Activated T-cell treated with anti-CD3 and anti-CD28 coated beads for 1 hour (primary cell): ENCODE results near the gene RANBP17.
"Not testable (repeated sequence)": the region's sequence is repeated elsewhere in the genome, so short reads cannot be mapped to it uniquely, and the experiment has no call there.

Source experiments
- DNase-seq: peaks from one replicate; pipeline ENCODE4 v3.0.0-alpha.2; 2020; ENCODE audit warnings: low read depth

RANBP17 gene

DNA sequence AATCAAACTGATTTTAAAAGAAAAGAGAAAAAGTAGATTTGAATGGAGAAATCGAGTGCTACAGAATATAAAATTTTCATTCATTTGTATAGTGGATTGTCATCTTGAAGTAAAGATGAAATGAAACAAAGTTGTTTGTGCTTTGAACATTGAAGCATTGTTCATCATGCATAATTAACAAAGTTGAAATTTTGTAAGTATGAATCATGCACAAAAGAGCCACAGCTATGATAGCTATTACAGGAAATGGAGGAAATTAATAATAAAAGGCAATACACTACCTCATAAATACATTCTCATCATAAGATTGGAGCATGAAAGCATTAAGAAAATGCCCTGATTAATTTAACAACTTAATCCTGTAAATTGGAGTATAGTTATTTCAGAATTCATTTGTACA, 293.8 kb downstream of the RANBP17 start:
- DNase-seq = no peak

DNA sequence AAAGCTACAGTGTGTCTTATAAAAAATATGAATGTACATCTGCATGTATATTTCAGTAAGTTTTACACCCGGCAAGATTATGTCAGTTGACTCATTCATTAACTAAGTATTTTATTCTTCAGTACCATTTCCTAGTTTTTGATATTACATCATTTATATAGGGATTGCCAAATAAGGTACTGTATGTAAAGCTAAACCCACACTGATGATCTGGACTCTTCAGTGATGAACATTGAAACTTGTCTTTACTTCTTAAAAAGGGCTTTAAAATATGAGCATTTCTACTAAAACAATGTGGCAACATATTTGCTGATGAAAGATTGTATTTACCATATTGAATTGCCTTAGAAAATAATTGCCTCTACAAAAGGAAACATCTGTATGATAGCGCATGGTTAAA, 295.5 kb downstream of the RANBP17 start:
- no peak for DNase-seq

DNA sequence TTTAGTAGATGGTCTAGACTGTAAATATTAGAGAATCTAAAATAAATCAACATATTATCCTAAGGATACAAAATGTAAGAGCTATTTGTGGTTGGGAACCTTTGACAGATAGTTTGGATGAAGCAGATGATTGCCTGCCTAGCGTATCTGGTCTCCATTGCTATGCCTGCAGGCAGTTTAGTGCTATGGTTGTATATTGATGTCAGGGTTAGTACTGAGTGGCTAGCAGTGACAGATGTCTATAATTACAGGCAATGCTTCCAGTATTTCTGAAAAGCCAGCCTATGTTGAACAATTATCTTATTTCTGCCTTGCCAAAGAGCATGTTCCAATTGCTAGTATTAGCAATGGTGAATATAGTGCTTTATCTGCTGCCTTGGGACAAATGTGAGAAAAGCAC, 296.0 kb downstream of the RANBP17 start:
- DNase-seq = no peak

DNA sequence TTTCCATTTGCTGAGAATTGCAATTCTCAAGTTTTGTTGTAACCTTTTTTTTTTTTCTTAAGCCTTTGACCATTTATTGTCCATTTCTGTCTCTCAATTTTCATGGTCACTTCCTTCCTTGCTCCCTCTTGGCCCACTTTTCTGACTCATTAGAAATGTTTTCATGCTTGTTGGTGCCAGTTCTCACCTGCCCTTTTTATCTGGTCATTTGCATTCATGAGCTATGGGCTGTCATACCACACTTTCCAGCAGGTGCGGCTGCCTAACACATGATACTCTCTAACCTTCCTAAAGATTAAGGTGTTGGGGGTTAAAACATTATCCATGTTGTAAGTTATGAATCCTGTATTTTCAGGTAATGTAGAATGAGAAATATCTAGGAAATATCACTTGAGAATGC, 296.8 kb downstream of the RANBP17 start:
- no peak for DNase-seq

DNA sequence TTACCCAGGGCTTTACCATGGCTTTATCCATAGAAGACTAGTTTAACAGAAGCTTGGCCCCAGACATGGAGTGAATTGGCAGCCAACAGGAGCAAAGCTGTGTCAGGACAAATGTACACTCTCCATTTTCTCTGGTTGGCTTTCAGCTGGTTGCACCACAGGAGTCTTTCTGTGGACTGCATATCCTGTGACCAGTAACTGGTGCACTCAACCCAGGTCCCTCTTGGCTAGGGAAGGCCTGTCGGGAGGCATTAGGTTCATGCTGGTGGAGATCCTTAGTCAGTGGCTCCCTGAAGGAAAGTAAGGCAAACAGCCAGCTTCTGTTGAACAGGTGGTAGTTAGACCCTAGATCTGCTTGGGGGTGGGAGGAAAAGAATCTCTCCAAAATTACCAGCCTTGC, 300.3 kb downstream of the RANBP17 start:
- DNase-seq = no peak

DNA sequence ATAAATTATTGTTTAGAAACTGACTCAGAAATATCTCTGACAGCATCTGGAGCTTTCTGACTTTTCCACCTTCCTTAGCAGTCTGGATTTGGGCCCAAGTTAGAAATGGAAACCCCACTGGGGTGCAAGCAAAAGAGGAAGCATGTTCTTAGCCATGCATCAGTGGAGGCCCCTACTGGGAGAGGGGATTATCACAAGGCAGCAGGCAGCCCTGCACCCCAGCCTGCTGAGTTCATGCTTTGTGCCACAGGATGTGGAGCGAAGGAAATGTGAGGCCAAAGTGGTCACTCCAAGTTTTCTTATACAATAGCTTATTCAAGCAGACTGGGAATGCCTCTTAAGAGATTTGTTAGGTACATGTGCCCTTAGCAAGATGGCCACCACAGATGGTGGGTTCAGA, 300.8 kb downstream of the RANBP17 start:
- DNase-seq = no peak

DNA sequence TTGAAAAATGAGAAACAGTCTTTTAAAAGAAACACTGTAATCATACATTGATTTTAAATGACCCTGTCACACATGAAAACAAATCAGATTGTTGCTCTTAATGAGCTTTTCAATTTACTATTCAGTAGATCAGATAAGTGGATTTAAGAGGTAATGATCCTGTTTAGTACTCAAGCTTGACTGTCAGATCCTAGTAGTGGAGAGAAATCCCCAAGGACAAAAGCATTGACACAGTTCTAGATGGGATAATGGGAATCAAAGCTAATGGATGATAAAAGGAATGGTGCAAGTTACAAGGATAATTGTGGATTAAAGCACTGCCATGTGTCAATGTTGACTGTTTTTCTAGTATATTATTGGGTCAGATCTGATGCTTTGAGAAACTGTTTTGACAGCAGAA, 304.9 kb downstream of the RANBP17 start:
- no peak for DNase-seq

DNA sequence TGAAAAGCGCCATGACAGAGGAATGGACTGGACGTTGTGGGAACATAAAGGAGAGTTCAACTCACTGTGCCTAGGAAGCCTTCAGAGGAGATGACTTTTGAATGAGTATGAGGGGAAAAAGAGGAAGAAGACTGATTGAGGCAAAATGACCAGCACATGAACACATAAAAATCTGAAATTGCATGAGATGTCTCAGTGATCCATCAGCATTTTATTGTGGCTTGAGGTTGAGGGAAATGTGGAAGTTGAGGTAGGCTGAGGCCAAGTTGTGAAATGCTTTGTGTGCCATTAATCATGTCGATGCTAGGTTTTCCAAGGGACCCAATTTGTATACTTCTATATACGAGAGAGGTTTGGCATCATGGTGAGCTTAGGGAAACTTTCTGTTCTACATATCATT, 306.4 kb downstream of the RANBP17 start:
- no peak for DNase-seq

DNA sequence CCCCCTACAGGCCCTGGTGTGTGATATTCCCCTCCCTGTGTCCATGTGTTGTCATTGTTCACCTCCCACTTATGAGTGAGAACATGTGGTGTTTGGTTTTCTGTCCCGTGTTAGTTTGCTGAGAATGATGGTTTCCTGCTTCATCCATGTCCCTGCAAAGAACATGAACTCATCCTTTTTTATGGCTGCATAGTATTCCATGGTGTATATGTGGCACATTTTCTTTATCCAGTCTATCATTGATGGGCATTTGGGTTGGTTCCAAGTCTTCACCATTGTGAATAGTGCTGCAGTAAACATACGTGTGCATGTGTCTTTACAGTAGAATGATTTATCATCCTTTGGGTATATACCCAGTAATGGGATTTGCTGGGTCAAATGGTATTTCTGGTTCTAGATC, 313.1 kb downstream of the RANBP17 start:
- DNase-seq = not testable (repeated sequence)

DNA sequence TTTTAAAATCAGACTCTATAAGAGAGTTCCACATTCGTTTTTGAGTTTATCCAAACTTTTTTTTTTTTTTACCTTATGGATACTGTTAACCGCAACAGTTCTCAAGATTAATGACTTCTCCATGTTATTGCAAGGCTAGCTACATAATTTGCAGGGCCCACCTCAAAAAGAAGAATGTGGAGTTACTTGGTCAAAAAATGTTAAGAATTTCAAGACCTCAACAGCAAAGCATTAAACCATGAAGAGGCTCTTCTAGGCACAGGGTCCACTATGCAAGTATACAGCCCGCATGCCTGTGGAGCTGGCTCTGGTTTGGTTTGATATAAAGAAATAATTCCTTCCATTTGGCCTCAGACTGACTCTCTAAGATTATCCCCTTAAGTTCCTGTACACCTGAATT, 313.9 kb downstream of the RANBP17 start:
- DNase-seq = no peak

DNA sequence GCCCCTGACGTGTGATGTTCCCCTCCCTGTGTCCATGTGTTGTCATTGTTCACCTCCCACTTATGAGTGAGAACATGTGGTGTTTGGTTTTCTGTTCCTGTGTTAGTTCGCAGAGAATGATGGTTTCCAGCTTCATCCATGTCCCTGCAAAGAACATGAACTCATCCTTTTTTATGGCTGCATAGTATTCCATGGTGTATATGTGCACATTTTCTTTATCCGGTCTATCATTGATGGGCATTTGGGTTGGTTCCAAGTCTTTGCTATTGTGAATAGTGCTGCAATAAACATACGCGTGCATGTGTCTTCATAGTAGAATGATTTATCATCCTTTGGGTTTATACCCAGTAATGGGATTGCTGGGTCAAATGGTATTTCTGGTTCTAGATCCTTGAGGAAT, 316.4 kb downstream of the RANBP17 start:
- DNase-seq = not testable (repeated sequence)

DNA sequence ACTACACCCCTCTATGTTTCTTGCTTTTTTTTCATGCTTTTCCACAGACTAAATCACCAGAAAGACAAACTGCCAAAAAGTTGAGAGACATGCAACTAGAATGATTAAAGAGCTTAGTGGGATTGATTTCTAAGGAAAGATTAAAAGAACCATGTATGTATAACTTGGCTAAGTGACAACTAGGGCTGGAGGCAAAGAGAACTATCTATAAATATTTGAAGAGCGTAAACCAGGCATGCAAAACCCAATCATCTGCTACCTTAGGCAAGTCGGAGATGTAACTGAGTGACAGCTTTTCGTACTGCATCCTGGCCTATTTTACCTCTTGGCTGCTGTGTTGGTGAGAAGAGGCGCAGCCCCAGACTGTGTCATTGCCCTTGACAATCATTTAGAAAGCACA, 326.2 kb downstream of the RANBP17 start:
- DNase-seq = no peak

DNA sequence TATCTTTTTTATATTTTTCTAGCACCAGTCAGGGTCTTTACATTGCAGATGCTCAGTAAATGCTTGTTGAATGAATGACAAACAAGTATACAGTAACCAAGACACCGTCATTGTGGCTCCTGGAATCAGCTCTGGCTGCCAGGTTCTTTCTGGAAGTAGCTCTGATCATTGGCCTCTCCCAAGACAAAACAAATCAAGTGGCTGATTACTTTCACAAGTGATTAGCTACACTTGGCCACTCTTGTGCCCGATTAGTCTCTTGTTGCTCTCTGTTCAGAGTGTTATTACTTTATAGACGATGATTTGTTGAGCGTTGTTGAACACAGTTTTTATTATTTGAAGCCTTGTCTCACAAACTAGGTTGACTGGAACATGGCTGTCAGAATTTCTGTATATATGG, 327.6 kb downstream of the RANBP17 start:
- no peak for DNase-seq

DNA sequence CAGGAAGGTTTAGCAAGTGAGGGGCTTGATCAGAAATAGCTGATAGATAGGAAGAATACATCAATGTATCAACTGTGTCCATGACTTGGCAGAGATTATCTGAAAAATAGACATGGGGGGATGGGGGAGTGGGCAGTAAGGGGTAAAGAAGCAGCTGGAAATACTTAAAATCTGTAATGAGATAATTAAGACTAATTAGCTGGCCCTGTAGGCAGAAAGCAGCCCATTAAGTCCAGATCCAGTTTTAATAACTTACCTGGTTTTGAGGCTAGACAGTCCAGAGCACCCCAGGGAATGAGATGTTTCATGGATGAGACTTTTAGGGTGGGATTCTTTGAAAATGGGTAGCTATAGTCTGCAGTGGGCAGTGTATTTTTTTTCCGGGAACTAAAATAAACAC, 330.3 kb downstream of the RANBP17 start:
- DNase-seq = no peak

DNA sequence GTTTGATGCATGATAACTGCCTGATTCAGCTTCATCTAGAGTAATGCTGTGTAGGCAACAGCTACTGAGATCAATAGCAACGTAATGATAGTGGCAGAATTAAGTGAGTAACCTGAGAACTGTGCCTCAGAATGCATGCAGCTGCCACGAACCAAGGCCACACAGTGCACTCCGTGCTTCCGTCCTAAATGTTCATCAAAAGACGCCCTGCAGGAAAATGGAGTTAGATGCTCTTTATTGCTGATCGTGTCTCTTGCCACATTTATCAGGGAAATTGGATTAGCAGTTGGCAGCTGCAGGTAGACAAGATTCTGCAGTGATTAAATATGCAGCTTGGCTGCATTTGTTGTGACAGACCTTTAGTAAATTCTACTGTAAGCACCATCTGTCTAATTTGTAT, 339.5 kb downstream of the RANBP17 start:
- no peak for DNase-seq

DNA sequence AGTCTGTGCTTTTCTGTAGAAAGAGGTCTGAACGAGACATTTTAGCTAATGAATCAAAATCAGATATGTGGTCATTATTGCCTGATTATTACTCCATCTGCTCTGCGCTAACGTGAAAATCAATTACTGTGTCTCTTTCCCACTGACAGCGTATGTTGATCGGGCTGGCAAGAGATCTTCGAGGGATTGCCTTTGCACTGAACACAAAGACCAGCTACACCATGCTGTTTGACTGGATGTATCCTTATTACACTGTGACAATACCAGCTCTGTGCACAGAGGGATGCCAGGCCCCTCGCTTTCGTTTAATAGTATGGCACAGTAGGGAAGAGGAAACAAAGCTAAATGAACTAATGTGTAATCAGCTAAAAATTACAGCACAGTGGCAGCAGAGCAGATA, 343.6 kb downstream of the RANBP17 start:
- no peak for DNase-seq

DNA sequence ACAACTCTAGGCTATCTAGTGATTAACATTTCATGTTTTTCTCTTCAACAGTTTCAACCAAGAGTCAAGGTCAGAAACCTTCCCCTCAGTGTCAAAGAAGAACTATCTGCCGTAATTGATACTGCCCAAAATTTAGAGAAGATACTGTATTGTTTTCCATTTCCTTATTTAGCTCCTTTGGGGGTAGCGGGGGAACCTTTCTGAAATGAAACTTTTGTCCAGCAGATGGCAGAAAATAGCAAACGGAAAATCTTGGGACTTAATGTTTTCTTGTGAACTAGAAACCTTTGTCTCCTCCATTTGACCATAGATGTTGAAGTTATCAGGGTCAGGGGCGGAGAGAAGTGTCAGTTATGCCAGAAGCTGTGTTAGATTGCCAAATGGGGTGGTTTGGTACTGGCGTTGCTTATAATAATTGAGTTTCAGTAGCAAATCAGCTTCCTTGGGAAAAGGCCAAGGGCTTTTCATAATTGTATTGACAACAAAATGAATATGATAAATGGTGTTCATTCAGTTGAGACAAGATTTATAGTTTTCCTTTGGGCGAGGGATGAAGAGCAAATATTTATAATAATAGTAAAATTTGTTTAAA, 345.5 kb downstream of the RANBP17 start:
- no peak for DNase-seq

DNA sequence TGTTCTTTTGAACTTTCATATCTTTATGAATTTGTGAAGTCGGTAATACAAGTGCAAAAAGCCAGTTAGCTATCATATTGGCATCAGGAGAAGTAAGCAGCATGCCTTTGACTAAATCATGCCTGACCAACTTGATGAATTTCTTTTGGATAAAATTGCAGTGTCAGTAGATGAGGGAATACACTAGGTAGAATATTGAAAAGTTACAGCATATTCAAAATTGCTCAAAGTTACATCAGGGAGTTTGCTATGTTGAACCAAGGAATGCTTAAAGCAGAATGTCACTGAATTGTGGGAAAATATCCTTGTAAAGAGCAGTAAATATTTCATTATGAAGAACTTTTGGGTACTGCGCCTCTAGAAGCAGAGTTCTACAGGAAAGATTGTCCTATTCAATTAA, 360.1 kb downstream of the RANBP17 start:
- no peak for DNase-seq

DNA sequence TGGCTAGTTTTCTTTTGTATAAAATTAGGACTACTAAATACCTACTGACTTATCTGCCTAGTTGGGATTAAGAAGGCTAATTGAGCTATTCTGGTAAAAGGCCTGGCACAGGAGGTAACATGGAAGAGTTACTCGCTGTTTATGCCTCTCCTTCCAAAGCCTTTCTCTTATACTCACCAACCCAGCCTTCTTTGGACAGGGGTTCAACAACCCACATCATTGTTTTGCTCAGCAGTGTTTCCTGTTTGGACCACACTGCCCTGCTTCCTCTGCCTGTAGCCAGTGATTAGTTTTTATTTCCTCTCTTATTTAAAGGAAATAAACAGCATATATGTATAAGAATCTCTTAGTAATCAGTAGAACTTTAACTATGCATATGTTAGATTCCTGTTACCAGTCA, 362.1 kb downstream of the RANBP17 start:
- no peak for DNase-seq

DNA sequence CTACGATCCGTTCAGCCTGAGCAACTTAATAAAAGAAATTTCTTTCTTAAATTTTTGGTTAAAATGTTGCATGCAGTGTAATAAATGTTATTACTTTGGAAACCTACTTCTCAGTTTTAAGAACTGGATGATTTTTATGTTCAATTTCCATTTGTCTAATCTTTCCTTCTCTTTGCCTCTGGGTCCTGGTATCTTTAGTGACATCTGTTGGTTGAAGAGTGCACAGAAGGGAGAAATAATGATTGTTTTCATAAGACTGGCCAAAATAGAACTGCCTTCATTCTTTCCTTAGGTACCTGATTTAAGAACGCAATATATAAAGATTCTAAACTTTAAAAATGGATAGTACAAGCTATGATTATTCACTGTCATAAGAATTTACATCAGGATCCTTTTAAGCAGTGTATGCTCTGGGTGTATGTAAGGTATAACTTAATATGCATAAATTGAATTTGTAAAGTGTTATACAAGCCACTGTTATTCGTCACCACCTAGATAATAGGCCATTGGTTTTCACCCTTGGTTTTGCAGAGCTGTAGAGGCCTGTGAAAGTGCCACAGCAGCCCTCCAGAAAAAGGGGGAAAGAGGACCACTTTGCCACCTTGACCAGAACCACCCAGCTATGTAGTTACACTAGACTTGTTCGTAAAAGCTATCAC, 364.4 kb downstream of the RANBP17 start:
- DNase-seq = no peak

DNA sequence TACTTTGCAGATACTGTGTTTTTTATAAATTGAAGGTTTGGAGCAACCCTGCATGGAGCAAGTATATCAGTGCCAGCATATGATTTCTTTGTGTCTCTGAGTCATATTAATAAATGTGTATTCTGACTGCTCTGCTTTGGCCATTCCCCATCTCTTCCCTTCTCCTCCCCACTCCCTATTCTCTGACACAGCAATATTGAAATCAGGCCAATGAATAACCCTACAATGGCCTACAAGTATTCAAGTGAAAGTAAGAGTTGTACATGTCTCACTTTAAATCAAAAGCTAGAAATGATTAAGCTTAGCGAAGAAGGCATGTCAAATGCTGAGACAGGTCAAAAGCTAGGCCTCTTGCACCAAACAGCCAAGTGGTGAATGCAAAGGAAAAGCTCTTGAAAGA, 365.0 kb downstream of the RANBP17 start:
- no peak for DNase-seq

DNA sequence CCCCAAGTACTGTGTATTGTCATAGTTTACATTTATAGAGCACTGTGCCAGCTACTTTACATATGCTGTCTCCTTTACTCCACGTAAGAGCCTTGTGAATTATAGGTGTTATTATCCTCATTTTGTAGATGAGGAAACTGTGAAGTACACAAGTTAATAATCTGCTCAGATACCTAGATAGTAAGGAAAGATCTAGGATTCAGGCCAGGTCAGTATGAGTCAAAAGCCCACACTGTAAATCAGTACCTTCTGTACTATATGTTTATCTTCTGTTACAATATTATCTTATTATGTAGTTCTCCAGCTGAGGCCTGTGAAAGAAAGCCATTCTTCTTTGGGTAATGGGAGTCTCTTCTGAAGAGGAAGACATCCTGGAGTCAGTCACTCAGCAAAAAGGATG, 374.8 kb downstream of the RANBP17 start:
- DNase-seq = no peak

DNA sequence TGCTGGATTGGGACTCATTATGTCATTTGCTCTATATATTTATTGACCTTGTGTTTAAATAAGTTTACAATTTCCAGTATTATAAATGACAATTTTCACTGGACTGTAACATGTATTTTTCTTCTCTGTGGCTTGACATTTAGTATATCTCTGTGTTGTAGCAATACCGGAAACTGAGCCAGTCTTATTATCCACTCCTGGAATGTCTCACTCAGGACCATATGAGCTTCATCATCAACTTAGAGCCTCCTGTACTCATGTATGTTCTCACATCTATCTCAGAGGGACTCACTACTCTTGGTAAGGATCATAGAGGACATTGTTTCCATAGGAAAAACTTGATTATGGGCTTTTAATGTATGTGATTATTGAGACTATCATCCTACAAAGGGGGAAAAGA, 380.7 kb downstream of the RANBP17 start:
- DNase-seq = no peak

DNA sequence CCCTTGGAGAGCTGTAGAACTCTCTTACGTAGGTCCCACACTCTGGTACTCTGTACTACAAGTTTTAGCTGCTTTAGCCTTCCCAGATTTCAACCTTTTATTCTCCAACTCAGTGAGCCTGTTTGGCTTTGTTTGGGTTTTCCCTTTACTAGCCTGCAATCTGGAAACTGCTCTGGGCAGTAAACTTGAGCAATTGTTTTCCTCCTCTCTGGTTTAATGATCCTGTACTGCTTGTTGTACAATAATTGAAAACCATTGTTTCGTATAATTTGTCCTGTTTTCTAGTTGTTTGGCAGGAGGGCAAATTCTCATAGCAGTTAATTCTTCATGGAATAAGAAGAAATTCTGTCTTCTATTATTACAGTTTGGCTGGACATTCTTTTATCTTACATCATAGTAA, 384.4 kb downstream of the RANBP17 start:
- DNase-seq = no peak
